LNCaP clone FGC (cell line): ENCODE results near the gene RPL37.
A peak's percentile ranks its signal among the peaks of the same experiment; 100 is the strongest.
"Not testable (repeated sequence)": the region's sequence is repeated elsewhere in the genome, so short reads cannot be mapped to it uniquely, and the experiment has no call there.

ENCODE experiments used
- DNase-seq: peaks from one replicate; pipeline ENCODE4 v3.0.0-alpha.2; 2011; ENCODE audit warnings: low read depth
- H3K4me3 ChIP-seq: 2 replicates; pipeline ENCODE4 v1.5.1; 2011; ENCODE audit warnings: mild to moderate bottlenecking, low read depth, low read length, control low read depth
- CTCF ChIP-seq: IDR thresholded peaks from 2 replicates; pipeline ENCODE4 v1.5.1; 2012; ENCODE audit warnings: mild to moderate bottlenecking; ENCODE audit not compliant: control insufficient read depth, insufficient read depth; ENCODE audit errors: extremely low read depth

RPL37 gene

DNA sequence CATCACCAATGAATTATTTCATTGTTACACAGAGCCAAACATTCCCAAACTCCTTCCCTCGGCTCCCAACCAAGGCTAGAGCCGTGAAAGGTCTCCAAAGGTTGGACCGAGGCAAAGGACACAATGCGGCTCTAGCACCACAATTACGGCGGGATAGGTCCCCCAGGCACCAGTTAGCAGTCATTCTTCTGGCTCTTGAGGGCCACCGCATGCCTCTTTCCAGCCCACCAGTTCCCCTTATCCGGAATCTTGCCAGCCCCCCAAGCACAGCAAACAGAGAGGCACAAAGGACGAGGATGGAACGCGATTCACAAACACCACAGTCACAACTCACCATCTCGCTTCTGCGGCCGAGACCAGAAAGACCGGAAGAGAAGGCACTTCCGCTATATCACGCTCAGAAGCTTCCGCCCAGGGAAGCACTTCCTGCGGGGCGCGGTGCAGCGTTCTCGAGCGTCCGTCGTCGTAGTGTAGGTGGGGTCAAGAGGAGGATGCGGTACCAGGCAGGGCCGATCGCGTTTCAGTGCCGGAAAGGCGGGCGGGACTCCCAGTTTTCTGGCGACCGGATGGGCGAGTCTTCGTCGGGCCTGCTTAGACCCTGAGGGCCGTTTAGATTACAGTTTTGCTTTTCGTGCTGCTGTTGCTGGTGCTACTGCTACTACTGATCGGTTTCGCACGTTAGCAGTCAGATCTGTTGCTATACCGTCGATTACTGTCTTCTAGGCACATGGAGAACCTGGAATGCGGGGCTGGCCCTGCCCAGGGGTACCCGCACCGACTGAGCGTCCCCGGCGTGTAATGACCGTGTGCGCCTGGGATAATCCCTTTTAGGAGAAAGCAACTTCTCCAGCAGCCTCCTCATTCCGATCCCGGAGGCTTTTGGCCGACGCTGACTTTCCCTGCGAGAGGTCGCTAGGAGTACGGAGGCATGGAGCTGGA is at the start of gene RPL37:
Gene RPL37, minus strand, starts transcription at position 374 of the 939 bp plus-strand sequence. Its CDS starts 37 bp downstream, at position 337.
- peak; percentile 94 for DNase-seq
- H3K4me3 ChIP-seq = peak within 1 kb of the TSS; percentile 99
- TF ChIP-seq CTCF = no peak

GRCh38 chr5:40883051-40883450 is 48.0 kb upstream of the RPL37 start:
- not testable (repeated sequence) for H3K4me3 ChIP-seq, DNase-seq

GRCh38 chr5:40882291-40882690 is 47.3 kb upstream of the RPL37 start:
- no peak for DNase-seq
- H3K4me3 ChIP-seq = no peak overlapping the region
- no peak for TF ChIP-seq CTCF

GRCh38 chr5:40879163-40879942 is 44.3 kb upstream of the RPL37 start:
- H3K4me3 ChIP-seq = no peak overlapping the region
- peak; percentile 38 for TF ChIP-seq CTCF
- no peak for DNase-seq

- no peak for TF ChIP-seq CTCF
- DNase-seq = no peak
Observed at GRCh38 chr5:40877371-40877988, 42.5 kb upstream of the RPL37 start.

GRCh38 chr5:40875958-40876357 is 40.9 kb upstream of the RPL37 start:
- no peak for DNase-seq
- no peak for TF ChIP-seq CTCF

More at GRCh38 chr5:40877371-40877988, 42.5 kb upstream of the RPL37 start:
- no peak overlapping the region for H3K4me3 ChIP-seq

More at GRCh38 chr5:40875958-40876357, 40.9 kb upstream of the RPL37 start:
- no peak overlapping the region for H3K4me3 ChIP-seq
